Measurements from ENCODE around the gene MAGI3.

DNA sequence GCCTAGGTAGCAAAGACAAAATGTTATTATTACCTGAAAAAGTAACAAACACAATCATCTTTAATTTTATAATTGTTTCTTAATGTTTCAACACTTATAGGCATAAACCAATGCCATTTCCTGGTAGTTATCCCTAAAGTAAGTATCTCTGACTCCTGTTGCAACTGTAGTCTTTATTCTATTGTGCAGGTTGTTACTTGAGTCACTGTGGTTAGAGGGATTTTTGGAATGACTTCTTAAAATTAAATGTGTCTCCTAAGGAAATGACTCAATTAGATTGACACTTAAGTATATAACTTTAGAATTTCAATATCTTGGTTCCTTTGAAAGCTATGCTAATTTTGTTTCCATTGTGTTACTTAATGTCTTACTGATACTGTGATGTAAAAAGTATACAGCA is 225.1 kb downstream of the MAGI3 start:
- no peak for TF ChIP-seq CTCF (IDR thresholded peaks at IDR 0.05)
- no peak for TF ChIP-seq POLR2A (IDR thresholded peaks at IDR 0.05)
- no peak for TF ChIP-seq POLR2AphosphoS5 (IDR thresholded peaks at IDR 0.05)
- no peak for TF ChIP-seq EP300 (IDR thresholded peaks at IDR 0.05; ENCODE audit: low read depth)
